HG02588 (cell line): ENCODE measurements around the gene METTL24.
"Not testable (repeated sequence)": the region's sequence is repeated elsewhere in the genome, so short reads cannot be mapped to it uniquely, and the experiment has no call there.

Experiments
- ATAC-seq: cut with Tn5 transposase; IDR thresholded peaks from one replicate; pipeline ENCODE4 v1.9.1; 2021; ENCODE audit warnings: mild to moderate bottlenecking, moderate library complexity; ENCODE audit not compliant: unreplicated experiment

Gene METTL24

DNA sequence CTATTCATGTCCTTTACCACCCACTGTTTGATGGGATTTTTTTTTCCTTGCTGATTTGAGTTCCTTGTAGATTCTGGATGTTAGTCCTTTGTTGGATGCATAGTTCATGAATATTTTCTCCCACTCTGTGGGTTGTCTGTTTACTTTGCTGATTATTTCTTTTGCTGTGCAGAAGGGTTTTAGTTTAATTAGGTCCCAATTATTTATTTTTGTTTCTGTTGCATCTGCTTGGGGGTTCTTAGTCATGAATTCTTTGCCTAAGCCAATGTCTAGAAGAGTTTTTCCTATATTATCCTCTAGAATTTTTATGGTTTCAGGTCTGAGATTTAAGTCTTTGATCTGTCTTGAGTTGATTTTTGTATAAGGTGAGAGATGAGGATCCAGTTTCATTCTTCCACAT lies 85.4 kb downstream of the METTL24 start:
- not testable (repeated sequence) for ATAC-seq

DNA sequence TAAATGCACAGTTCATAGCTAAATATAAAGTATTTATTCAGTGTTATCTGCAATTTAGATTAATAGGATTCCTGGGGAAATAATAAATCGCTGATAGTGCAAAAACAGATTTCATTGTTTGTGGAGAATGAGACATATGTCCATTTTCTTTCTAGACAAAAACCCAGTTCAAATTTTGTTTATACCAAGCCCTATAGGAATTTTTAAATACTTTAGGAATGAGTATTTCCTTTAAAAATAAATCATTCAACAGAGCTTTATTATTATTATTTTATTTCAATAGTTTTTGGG lies 86.5 kb downstream of the METTL24 start:
- no peak for ATAC-seq

DNA sequence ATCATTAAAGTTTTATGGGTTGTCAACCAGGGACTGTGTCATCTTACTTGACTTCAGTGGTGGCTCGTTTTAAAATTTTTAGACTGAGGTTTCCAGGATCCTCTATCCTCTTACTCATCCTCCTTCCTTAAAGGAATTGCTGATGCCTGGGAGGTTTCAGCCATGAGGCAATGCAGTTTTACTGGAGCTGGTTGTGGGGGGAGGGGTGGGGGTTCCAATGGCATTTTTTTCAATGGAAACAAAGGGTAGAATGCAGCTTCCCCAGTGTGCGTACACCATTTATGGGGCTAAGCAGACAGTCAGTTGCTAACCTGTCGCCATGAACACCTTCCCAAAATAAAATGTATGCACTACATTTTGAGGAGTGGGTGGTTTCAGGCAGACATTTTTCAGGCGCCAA lies 88.0 kb downstream of the METTL24 start:
- ATAC-seq: no peak

DNA sequence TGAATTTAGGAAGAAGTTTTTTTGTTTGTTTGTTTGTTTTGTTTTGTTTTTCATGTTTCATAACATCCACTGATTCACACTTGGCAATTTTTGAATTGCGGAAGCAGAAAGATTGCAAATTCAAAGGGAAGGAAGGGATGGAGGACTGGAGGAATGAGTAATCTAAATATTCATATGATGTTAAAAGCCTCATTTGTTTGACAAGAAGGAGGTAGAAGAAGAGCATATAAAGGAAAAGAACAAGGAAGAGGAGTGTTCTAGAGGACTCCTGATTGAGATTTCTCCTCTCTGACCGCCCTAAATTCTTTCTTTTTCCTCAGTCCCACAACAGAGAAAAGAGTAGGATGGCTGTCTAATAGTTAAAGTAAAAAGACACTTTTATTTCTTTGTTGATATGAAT lies 88.5 kb downstream of the METTL24 start:
- ATAC-seq: no peak

DNA sequence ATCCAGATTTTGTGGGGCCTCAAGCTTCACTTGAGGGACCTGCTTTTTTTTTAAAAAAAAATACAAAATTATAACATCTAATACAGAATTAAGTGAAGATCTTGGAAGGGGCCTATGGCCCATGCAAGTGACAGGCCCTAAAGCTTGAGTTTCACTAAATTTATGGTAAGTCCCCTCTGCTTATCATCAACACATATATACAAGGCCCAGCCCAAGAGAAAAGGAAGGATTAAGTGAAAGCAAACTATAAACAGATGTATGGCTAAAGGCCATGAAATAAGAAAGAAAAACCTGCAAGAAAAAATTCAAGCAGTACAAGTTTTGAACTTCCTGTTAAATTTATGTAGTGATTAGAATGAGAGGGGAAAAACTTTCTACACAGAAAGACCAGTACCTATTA lies 91.2 kb downstream of the METTL24 start:
- ATAC-seq: no peak

DNA sequence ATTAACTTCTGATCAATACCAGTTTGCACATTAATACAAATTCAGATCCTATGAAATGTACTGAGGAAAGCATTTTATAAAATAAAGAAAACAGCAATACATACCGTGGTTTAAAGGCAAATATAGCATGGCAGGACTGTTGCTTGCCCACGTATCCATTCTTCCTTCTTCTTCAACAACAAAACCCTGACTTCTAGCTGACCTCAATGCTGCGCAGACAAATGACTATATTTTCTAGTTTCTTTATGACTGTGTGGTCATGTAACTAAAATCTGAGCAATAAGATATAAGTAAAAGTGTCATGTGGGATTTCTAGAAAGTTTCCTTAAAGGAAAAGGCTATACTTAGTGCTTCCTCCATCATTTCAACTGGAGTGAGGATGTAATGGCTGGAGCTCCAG lies 92.9 kb downstream of the METTL24 start:
- ATAC-seq: no peak

DNA sequence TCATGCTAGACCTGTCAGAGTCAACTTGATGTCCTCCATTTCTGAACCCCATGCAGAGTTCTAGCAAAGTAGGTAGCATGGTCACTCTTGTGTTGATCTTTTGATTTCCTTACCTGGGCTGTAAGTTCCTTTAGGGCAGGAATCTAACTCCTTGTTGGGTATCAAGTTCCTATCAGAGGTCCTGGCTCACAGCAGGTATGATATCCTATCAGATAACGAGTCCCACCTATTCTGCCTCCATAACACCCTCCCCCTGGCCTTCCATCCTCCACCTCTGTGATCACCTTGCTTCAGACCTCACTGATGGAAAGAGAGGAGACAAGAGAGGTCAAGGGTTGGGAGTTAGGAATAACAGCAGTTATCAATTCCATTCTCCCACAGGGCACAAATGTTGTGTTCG lies 101.8 kb downstream of the METTL24 start:
- ATAC-seq: no peak

DNA sequence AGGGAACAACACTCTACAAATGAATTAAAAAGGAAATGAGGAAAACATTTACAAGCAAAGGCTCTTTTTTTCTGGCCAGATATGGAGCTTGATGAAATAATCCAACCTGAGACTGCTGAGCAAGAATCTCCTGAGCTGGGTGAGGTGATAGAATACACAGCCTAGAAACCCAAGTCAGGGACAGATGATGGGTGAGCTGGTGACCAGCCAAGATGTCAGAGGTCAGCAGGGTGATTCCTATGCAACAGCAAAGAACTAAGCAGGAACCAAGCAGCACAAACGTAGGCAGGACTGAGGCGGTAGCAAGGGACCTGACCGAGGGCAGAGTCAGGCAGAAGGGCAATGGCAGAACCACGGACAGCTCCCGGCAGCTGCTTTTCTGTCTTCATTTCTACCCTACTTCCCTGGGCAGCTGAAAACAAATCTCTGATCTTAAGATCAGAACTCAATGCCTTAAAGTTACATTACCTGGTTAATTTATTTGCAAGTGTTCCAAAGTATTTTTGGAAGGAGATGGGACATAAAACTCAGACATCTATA lies 102.9 kb downstream of the METTL24 start:
- ATAC-seq: no peak

DNA sequence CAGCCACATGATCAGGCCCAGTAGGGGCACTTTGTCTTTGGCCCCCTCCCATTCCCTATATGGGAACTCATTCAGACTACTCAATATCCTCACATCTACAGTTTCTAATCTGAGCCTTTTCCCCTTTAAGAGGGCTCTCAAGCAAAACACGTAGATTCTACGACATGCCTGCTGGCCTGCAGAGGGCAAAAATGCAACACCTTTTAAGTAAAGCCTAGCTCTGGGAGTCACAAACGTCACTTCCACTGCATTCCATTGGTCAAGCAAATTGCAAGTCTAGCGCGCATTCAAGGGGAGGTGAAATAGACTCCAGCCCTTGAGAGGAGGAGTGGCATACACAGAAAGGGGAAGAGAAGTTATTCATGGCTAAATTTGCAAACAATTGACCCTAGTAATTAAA lies 107.3 kb downstream of the METTL24 start:
- no peak for ATAC-seq

DNA sequence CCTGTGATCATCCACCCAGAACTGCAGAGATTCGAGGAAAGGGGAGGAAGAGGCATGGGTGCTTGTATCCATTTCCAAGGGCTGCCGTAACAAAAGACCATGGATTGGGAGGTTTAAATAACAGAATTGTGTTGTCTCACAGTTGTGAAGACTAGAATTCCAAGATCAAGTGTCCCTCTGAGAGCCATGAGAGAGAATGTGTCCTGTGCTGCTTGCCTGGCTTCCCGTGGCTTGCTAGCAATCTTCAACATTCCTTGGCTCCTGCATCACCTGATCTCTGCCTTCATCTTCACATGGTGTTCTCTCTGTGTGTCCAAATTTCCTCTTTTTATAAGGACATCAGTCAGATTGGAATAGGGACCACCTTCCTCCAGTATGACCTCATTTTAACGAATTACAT lies 108.1 kb downstream of the METTL24 start:
- no peak for ATAC-seq

DNA sequence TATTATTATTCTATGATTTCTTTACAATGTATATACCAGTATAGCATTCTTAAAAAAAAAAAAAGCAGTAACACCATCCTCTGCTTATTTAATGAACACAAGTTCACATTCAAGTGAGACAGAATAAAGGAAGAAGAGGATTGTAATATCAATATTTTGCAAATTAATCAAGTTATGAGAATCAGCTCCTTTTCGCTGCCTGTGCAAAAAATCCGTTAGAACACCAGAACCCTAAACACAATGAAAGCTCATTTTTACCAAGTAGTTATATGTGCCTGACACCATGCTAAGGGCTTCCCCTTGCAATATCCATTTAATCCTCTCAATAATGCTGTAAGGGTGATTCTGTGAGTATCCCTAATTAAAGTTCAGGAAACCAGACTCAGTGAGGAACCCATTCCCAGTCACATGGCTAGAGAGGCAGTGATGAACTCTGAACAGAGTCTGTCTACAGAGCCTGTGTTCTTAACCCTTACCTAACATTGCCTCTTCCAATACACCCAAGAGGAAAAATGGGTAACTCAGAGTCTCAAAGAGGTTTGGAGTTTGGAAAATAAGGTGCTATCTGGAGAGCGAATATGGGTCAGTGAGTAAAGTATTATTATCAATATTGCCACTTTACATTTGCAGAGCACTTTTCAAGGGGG lies 111.1 kb downstream of the METTL24 start:
- no peak for ATAC-seq

DNA sequence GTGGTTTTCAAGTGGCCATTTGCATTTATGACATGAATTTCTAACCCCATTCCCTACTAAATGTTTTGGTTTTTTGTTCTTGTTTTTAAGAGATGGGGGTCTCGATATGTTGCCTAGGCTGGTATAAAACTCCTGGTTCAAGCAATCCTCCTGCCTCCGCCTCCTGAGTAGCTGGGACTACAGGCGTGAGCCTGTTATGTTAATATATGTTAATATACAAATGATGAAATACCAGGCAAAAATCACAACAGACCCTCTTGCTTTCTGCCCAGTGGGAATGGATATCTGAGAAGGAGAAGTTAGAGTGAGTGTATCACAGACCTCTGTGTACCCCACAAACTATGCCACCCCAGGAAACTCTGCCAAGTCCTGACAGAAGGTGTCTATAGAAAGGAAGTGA lies 111.8 kb downstream of the METTL24 start:
- no peak for ATAC-seq

DNA sequence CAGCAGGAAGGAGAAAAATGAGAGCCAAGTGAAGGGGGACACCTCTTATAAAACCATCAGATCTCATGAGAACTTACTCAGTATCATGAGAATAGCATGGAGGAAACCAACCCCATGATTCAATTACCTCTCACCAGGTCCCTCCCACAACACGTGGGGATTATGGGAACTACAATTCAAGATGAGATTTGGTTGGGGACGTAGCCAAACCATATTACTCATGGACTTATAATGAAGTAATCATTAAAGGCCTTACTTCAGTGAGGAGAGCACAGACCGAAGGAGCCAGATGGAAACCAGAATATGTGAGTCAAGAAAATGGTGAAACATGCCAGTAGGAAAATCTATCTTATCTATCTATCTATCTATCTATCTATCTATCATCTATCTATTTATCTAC lies 113.5 kb downstream of the METTL24 start:
- not testable (repeated sequence) for ATAC-seq

DNA sequence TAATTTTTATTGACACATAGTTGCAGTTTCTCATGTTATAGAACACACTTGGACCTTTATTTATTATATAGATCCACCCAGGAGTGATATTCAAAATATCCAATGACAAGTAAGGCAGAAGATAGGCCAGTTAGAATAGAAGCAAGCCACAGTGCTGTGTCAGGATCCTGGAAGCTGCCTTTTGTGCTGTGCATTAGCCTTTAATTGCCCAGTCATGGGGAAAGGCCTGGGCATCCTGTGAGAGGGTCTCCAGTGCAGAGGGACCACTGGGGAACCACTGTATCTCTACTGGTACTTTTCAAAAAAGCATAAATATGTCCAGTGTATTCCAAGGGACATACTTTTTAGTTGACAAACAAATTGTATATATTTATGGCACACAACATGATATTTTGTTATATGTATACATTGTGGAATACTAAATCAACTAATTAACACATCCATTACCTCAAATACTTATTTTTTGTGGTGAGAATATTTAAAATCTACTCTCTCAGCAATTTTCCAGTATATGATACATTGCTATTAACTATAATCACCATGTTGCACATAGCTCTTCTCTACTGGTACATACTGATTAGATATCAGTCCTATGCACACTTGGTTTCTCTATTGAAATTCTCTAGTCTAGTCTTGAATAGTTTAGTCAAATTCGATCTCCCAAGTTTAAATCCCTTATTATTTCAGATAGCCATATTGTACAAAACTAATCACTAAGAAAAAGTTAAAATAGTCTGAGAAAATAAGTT lies 118.4 kb downstream of the METTL24 start:
- no peak for ATAC-seq

DNA sequence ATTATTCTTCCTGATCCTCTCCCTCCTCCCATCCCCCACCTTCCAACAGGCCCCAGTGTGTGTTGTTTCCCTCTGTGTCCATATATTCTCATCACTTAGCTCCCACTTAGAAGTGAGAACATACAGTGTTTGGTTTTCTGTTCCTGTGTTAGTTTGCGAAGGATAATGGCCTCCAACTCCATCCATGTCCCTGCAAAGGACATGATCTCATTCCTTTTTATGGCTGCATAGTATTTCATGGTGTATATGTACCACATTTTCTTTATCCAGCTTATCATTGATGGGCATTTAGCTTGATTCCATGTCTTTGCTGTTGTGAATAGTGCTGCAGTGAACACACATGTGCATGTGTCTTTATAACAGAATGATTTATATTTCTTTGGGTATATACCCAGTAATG lies 122.1 kb downstream of the METTL24 start:
- ATAC-seq: not testable (repeated sequence)

DNA sequence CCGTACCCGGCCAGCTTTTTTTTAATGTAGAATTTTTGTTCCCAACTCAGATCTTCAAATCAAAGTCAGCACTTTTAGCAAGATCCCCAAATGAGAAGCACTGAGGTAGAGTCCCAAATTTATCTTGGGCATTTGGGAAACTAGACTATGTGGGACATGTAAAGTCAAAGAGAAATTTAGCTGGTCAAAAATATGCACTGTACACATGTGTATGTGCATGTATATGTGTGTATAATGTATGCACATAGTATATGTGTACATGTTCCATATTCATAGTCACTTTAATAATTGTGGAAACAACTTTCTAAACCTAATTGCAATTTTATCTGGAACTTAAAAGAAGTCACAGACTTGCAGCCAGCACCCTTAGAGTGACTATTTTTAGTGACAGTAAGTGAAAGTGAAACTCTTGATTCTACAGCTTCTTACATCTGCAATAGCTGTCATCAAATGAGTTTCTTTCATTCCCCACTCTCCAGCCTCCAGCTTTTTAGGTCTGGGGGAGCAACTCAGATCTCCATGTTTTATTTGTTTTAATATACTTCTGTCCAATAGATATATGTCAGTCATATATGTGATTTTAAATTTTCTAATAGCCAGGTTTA lies 124.3 kb downstream of the METTL24 start:
- peak; percentile 96 for ATAC-seq

DNA sequence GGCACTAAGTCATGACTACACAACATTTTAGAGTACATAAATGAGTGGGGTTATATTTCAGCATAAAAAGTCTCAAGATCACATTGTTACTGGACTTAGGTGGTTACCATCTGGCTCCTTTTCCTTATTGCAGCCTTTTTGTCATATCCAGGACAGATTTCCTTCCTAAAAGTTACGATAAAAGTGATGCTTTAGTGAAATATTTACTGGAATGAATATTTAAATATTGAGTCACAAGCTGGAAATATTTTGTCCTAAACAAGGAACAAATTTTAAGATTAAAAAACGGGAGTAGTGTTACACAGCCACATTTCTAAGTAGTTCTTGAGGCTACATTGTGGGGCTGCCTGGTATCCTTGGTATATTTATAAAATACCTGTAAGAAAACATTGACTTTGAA lies 125.7 kb downstream of the METTL24 start:
- ATAC-seq: no peak

DNA sequence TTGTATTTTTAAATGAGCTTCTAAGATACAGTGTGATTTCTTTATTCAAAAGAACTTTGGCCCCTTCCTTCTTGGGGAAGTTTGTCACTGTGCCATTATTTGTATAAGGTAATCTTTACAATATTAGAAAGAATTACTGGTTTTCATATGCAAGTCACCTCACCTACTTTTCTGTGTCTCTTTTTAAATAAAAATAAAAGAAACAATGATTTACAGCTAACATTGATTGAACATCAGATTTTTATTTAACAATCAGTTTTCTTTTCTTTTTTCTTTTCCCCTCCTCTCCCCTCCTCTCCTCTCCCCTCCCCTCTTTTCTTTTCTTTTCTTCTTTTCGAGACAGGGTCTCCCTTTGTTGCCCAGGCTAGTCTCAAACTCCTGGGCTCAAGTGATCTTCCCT lies 131.9 kb downstream of the METTL24 start:
- ATAC-seq: no peak

DNA sequence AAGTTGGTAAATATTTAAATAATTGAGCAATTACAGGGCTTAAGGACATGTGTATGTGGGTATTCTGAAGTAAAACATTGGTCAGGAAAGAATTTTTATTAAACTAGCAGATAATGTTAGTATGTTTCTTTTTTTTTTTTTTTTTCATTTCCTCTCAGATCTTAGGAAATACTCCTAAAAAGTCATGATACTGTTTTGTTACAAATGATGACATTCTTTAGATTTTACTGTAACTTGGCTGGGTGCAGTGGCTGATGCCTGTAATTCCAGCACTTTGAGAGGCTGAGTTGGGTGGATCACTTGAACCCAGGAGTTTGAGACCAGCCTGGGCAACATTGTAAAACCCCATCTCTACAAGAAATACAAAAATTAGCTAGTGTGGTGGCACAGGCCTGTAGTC lies 136.4 kb downstream of the METTL24 start:
- ATAC-seq: no peak

DNA sequence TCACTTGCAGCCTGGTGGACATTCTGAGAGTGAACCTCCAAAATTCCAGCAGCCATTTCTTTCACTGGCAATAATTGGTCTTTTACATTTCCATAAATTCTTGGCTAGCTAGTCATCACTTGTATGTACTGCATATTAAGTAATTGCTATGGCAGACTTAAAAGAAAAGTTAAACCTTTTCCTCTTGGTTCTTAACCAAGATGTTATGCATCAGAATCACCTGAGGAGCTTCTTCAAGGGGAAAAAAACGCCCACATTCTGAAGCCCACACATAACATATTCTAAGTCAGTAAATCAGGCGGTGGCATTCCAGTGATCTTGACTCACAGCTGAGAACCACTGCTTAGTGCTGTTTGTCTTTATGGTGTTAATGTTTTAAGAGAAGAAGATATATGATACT lies 140.9 kb downstream of the METTL24 start:
- ATAC-seq: no peak

DNA sequence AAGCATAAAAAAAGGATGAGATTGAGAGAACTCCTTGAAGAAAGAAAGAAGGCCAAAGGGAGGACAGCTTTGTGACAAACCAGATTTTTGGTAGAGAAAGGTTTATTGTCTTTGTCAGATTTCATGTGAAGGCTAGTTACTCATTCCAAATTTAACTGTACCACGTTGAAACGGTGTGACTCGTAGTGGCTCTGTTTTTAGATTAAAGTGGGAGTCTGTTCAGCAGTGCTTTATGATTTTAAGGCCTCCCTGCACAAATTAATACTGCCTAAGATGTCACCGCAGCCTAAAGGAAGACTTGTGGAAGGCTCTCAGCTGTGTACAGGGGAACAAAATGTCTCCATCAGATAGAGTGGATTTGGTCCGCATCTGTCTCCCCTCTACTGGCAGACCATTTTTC lies 142.0 kb downstream of the METTL24 start:
- no peak for ATAC-seq

DNA sequence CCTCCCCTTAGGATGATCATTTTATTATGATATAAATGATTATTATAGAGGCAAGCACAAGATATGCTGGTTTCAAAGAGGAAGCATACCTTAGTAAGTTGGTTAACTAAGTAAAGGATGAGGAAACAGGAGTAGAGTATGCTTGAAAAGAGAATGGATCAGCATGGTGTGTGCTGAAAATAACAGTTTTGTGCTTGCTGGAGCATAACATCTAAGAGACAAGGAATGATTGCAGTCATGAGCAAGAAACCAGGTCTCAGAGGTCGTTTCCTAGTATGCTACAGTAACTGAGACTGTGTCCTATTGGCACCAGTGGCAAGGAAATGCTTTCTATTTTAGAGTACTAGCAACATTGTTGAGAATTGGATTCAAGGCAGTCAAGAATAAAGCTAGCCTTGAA lies 143.8 kb downstream of the METTL24 start:
- ATAC-seq: no peak
